ENCODE results near the gene SPRR2G. TPM values are rescaled to one million over a fixed set of nuclear protein-coding genes. Genes with fewer than 3 reads are reported as not detected.
A peak's percentile ranks its signal among the peaks of the same experiment; 100 is the strongest.
"Not testable (repeated sequence)": the region's sequence is repeated elsewhere in the genome, so short reads cannot be mapped to it uniquely, and the experiment has no call there.

Gene SPRR2G
- total RNA-seq, 6 experiments from 2014 or later = not detected

DNA sequence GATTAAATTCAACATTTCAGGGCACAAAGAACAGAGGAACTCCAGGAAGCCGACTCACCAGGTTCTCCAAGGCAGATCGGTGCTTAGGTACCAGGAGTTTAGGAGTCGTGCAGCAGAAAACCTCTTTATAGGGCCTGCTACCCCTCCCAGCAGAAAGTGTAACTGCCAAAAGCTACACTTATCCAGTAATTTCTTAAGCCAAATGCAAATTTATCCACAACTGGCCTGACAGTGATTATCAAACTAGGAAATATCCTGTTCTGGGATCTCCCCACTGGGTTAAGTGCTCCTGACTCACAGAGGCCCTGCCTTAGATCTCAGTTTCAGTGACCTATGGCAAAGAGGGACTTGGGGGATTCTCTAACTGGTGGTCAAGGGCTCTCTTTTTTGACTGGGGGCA lies 37.3 kb downstream of the SPRR2G start, which contains the start of gene SPRR2F:
SPRR2F (minus strand) TSS at position 101 of the 400 bp plus-strand sequence. CDS start 783 bp downstream, outside the sequence.
- DNase-seq = no peak
- H3K27ac Mint-ChIP-seq = no peak within 1 kb of the TSS
- TF ChIP-seq, protein P1, sequence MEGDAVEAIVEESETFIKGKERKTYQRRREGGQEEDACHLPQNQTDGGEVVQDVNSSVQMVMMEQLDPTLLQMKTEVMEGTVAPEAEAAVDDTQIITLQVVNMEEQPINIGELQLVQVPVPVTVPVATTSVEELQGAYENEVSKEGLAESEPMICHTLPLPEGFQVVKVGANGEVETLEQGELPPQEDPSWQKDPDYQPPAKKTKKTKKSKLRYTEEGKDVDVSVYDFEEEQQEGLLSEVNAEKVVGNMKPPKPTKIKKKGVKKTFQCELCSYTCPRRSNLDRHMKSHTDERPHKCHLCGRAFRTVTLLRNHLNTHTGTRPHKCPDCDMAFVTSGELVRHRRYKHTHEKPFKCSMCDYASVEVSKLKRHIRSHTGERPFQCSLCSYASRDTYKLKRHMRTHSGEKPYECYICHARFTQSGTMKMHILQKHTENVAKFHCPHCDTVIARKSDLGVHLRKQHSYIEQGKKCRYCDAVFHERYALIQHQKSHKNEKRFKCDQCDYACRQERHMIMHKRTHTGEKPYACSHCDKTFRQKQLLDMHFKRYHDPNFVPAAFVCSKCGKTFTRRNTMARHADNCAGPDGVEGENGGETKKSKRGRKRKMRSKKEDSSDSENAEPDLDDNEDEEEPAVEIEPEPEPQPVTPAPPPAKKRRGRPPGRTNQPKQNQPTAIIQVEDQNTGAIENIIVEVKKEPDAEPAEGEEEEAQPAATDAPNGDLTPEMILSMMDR (IDR thresholded peaks at IDR 0.05) = no peak
- no peaks in the 10 kb centered on the region; the same call in 1 of the 2 replicates for H3K27me3 Mint-ChIP-seq (ENCODE audit: insufficient read depth)
- H3K4me3 Mint-ChIP-seq = no peak within 1 kb of the TSS
- H3K4me1 Mint-ChIP-seq (ENCODE audit: low read depth) = no peaks in the 10 kb centered on the region
- no peaks in the 10 kb centered on the region for H3K36me3 Mint-ChIP-seq (ENCODE audit: low read depth)
- no peaks in the 10 kb centered on the region; the same call in 1 of the 2 replicates for H3K9me3 Mint-ChIP-seq

GRCh38 chr1:153112454-153112853 lies 38.2 kb downstream of the SPRR2G start:
- H3K4me3 Mint-ChIP-seq; H3K36me3 Mint-ChIP-seq (ENCODE audit: low read depth); DNase-seq; H3K27ac Mint-ChIP-seq; H3K4me1 Mint-ChIP-seq (ENCODE audit: low read depth); H3K9me3 Mint-ChIP-seq; H3K27me3 Mint-ChIP-seq (ENCODE audit: insufficient read depth): not testable (repeated sequence)

- Mint-ChIP-seq H3K27me3 (ENCODE audit: insufficient read depth) (no peaks in the 10 kb centered on the region; the same call in 1 of the 2 replicates), H3K36me3 (ENCODE audit: low read depth) (no peaks in the 10 kb centered on the region), H3K27ac (no peak overlapping the region), H3K4me3 (no peak overlapping the region), H3K9me3 (peaks cover 3% of the 10 kb centered on the region; the same call in 1 of the 2 replicates), H3K4me1 (ENCODE audit: low read depth) (no peaks in the 10 kb centered on the region)
- DNase-seq = peak; percentile 23
- TF ChIP-seq, protein P1 (IDR thresholded peaks at IDR 0.05) = no peak
These were observed 50.4 kb downstream of the SPRR2G start for GRCh38 chr1:153100245-153100644.

Other genes starting within 250 kb of the SPRR2G start
- gene IVL, start 242.3 kb downstream of the SPRR2G start, total RNA-seq (2021; fragmentation: NEBNext Ultra II Directional; extraction: Animal tissue kit (Norgen Biotek cat#: 25700)) = not detected
- gene SPRR5, start 203.7 kb downstream of the SPRR2G start, total RNA-seq (2021; fragmentation: NEBNext Ultra II Directional; extraction: Animal tissue kit (Norgen Biotek cat#: 25700)) = not detected
- not detected for gene SPRR4, start 180.2 kb downstream of the SPRR2G start, total RNA-seq (2021; fragmentation: NEBNext Ultra II Directional; extraction: Animal tissue kit (Norgen Biotek cat#: 25700))
- gene SPRR1A, start 166.8 kb downstream of the SPRR2G start, total RNA-seq (2021; fragmentation: NEBNext Ultra II Directional; extraction: Animal tissue kit (Norgen Biotek cat#: 25700)) = not detected
- gene SPRR3, start 149.1 kb downstream of the SPRR2G start, total RNA-seq (2021; fragmentation: NEBNext Ultra II Directional; extraction: Animal tissue kit (Norgen Biotek cat#: 25700)) = not detected
- not detected for gene SPRR1B, start 119.7 kb downstream of the SPRR2G start, total RNA-seq (2021; fragmentation: NEBNext Ultra II Directional; extraction: Animal tissue kit (Norgen Biotek cat#: 25700))
- not detected for gene SPRR2D, start 109.8 kb downstream of the SPRR2G start, total RNA-seq (2021; fragmentation: NEBNext Ultra II Directional; extraction: Animal tissue kit (Norgen Biotek cat#: 25700))
- not detected for gene SPRR2A, start 93.4 kb downstream of the SPRR2G start, total RNA-seq (2021; fragmentation: NEBNext Ultra II Directional; extraction: Animal tissue kit (Norgen Biotek cat#: 25700))
- gene SPRR2B, start 79.3 kb downstream of the SPRR2G start, total RNA-seq (2021; fragmentation: NEBNext Ultra II Directional; extraction: Animal tissue kit (Norgen Biotek cat#: 25700)) = not detected
- not detected for gene SPRR2E, start 56.4 kb downstream of the SPRR2G start, total RNA-seq (2021; fragmentation: NEBNext Ultra II Directional; extraction: Animal tissue kit (Norgen Biotek cat#: 25700))
- not detected for gene SPRR2F, start 37.4 kb downstream of the SPRR2G start, total RNA-seq (2021; fragmentation: NEBNext Ultra II Directional; extraction: Animal tissue kit (Norgen Biotek cat#: 25700))
- not detected for gene LELP1, start 52.5 kb upstream of the SPRR2G start, total RNA-seq (2021; fragmentation: NEBNext Ultra II Directional; extraction: Animal tissue kit (Norgen Biotek cat#: 25700))
- gene PRR9, start 66.7 kb upstream of the SPRR2G start, total RNA-seq (2021; fragmentation: NEBNext Ultra II Directional; extraction: Animal tissue kit (Norgen Biotek cat#: 25700)) = not detected
- not detected for gene LORICRIN, start 108.8 kb upstream of the SPRR2G start, total RNA-seq (2021; fragmentation: NEBNext Ultra II Directional; extraction: Animal tissue kit (Norgen Biotek cat#: 25700))
- gene PGLYRP3, start 162.1 kb upstream of the SPRR2G start, total RNA-seq (2021; fragmentation: NEBNext Ultra II Directional; extraction: Animal tissue kit (Norgen Biotek cat#: 25700)) = not detected
- gene PGLYRP4, start 198.0 kb upstream of the SPRR2G start, total RNA-seq (2021; fragmentation: NEBNext Ultra II Directional; extraction: Animal tissue kit (Norgen Biotek cat#: 25700)) = not detected
- gene S100A9, start 207.0 kb upstream of the SPRR2G start, total RNA-seq (2021; fragmentation: NEBNext Ultra II Directional; extraction: Animal tissue kit (Norgen Biotek cat#: 25700)) = not detected
- not detected for gene S100A12, start 224.7 kb upstream of the SPRR2G start, total RNA-seq (2021; fragmentation: NEBNext Ultra II Directional; extraction: Animal tissue kit (Norgen Biotek cat#: 25700))
- gene S100A8, start 240.2 kb upstream of the SPRR2G start, total RNA-seq (2021; fragmentation: NEBNext Ultra II Directional; extraction: Animal tissue kit (Norgen Biotek cat#: 25700)) = not detected